T-helper 1 cell treated with Interleukin-12 subunit alpha and Interleukin-12 subunit beta and Interleukin-4 antibody, amounts not matched to agents 30 ng/mL and 1 ng/mL, for 36 hours (primary cell): ENCODE results near the gene CCDC88C. TPM values are rescaled to one million over a fixed set of nuclear protein-coding genes. Genes with fewer than 3 reads are reported as not detected.

Experiments used
- intact Hi-C: fragments of 100-400 bp; cut with micrococcal nuclease; formaldehyde crosslinking; loops from one replicate; pipeline ENCODE4 v1.15.1; 2024
- total RNA-seq: library from RNA; stranded (reverse); gene quantifications from 2 replicates; pipeline ENCODE4 v1.2.3, GENCODE V29; 2022

CCDC88C gene
- total RNA-seq, 1 donor from 2014 or later: 196 TPM

GRCh38 chr14:91232603-91233002 is 185.0 kb downstream of the CCDC88C start:
- intact Hi-C loops: no loop called here

GRCh38 chr14:91232052-91232451 is 185.6 kb downstream of the CCDC88C start:
- intact Hi-C loops: no loop called here

GRCh38 chr14:91231446-91231845 is 186.2 kb downstream of the CCDC88C start:
- intact Hi-C loops: no loop called here

- intact Hi-C loops: no loop called here
These were observed 187.1 kb downstream of the CCDC88C start for GRCh38 chr14:91230397-91231035.

GRCh38 chr14:91229743-91230200 is 187.8 kb downstream of the CCDC88C start:
- intact Hi-C loops: loop anchor here (2.0 to 5.0 kb wide), 6 partner anchors 151 to 832 kb away; partner anchors contain the start of genes CALM1, CCDC88C and TC2N

GRCh38 chr14:91229005-91229382 is 188.6 kb downstream of the CCDC88C start:
- intact Hi-C loops: loop anchor here (2.0 to 5.0 kb wide), 6 partner anchors 150 to 832 kb away; partner anchors contain the start of genes CALM1, CCDC88C and TC2N

- intact Hi-C loops: loop anchor here (1.0 to 5.0 kb wide), 13 partner anchors 15 to 831 kb away; partner anchors contain the start of genes CALM1, CCDC88C, DGLUCY and TC2N
These were observed 189.3 kb downstream of the CCDC88C start for GRCh38 chr14:91228112-91229004.

- intact Hi-C loops: loop anchor here (5.0 kb wide), 2 partner anchors 640 to 830 kb away; partner anchors contain the start of genes CALM1 and TC2N
These were observed 190.4 kb downstream of the CCDC88C start for GRCh38 chr14:91227183-91227628.

GRCh38 chr14:91226360-91226759 is 191.3 kb downstream of the CCDC88C start:
- intact Hi-C loops: loop anchor here (5.0 kb wide), 2 partner anchors 641 to 829 kb away; partner anchors contain the start of genes CALM1 and TC2N

GRCh38 chr14:91225025-91225424 is 192.6 kb downstream of the CCDC88C start:
- intact Hi-C loops: loop anchor here (5.0 kb wide), 2 partner anchors 642 to 828 kb away; partner anchors contain the start of genes CALM1 and TC2N

- intact Hi-C loops: no loop called here
These were observed 194.4 kb downstream of the CCDC88C start for GRCh38 chr14:91223028-91223783.

Other genes starting within 250 kb of the CCDC88C start
- 43.8 and 45.5 TPM in 2 replicates for gene GPR68, start 173.1 kb downstream of the CCDC88C start, total RNA-seq
- gene PPP4R3A, start 92.5 kb upstream of the CCDC88C start, total RNA-seq: 137 and 141 TPM in 2 replicates